NCI-H748 (cell line): ENCODE results near the gene CACHD1.
"Not testable (repeated sequence)": the region's sequence is repeated elsewhere in the genome, so short reads cannot be mapped to it uniquely, and the experiment has no call there.

Source experiments
- DNase-seq: peaks from one replicate; lab custom pipeline; 2025; ENCODE audit not compliant: unreplicated experiment; lab: John Stamatoyannopoulos, UW

The CACHD1 gene

GRCh38 chr1:64495878-64496277 is 25.9 kb downstream of the CACHD1 start:
- peak; percentile 89 for DNase-seq

GRCh38 chr1:64496606-64497005 is 26.7 kb downstream of the CACHD1 start:
- DNase-seq = no peak

- no peak for DNase-seq
Measured at GRCh38 chr1:64497088-64497883, 27.4 kb downstream of the CACHD1 start.

GRCh38 chr1:64498325-64498724 is 28.4 kb downstream of the CACHD1 start:
- DNase-seq = no peak

- no peak for DNase-seq
Measured at GRCh38 chr1:64499011-64499410, 29.1 kb downstream of the CACHD1 start.

- no peak for DNase-seq
Measured at GRCh38 chr1:64499966-64500365, 30.0 kb downstream of the CACHD1 start.

GRCh38 chr1:64502083-64502482 is 32.2 kb downstream of the CACHD1 start:
- DNase-seq = no peak

- peak; percentile 19 for DNase-seq
Measured at GRCh38 chr1:64502931-64503330, 33.0 kb downstream of the CACHD1 start.

GRCh38 chr1:64505232-64505943 is 35.5 kb downstream of the CACHD1 start:
- peak; percentile 83 for DNase-seq

- peak; percentile 97 for DNase-seq
Measured at GRCh38 chr1:64505944-64506655, 36.2 kb downstream of the CACHD1 start.

- no peak for DNase-seq
Measured at GRCh38 chr1:64508629-64509028, 38.7 kb downstream of the CACHD1 start.

- DNase-seq = no peak
Measured at GRCh38 chr1:64511044-64511443, 41.1 kb downstream of the CACHD1 start.

GRCh38 chr1:64512206-64512605 is 42.3 kb downstream of the CACHD1 start:
- not testable (repeated sequence) for DNase-seq

- DNase-seq = no peak
Measured at GRCh38 chr1:64513545-64513944, 43.6 kb downstream of the CACHD1 start.

- no peak for DNase-seq
Measured at GRCh38 chr1:64514197-64514765, 44.4 kb downstream of the CACHD1 start.

GRCh38 chr1:64515427-64515826 is 45.5 kb downstream of the CACHD1 start:
- peak; percentile 12 for DNase-seq

GRCh38 chr1:64516301-64516700 is 46.4 kb downstream of the CACHD1 start:
- DNase-seq = peak; percentile 28

GRCh38 chr1:64516803-64517568 is 47.1 kb downstream of the CACHD1 start:
- no peak for DNase-seq

- DNase-seq = no peak
Measured at GRCh38 chr1:64517640-64518039, 47.7 kb downstream of the CACHD1 start.

GRCh38 chr1:64518692-64519481 is 49.0 kb downstream of the CACHD1 start:
- no peak for DNase-seq
